ENCODE measurements around the gene TAP2.

GRCh38 chr6:32807020-32807580 lies 31.4 kb downstream of the TAP2 start:
- TF ChIP-seq CTCF (conservative IDR thresholded peaks at IDR 0.05; ENCODE audit: low read length) (no peak), EZH2phosphoT487 (IDR thresholded peaks at IDR 0.05; ENCODE audit: borderline replicate concordance, low read depth, low read length) (no peak)
